ENCODE results near the gene RBCK1. TPM values are rescaled to one million over a fixed set of nuclear protein-coding genes. Genes with fewer than 3 reads are reported as not detected.

Gene RBCK1
- total and polyA plus RNA-seq, 10 of the 15 experiments (the other 5 are each of a cell fraction or from before 2014, with no cell fraction given), result 14.1 to 99.7 (median 76.0) TPM

GRCh38 chr20:432677-433299 is 24.7 kb downstream of the RBCK1 start:
- Histone ChIP-seq H2AFZ (ENCODE audit: control insufficient read depth, low read depth, low read length) (no peak overlapping the region), H3K27ac (ENCODE audit: control insufficient read depth, insufficient read depth) (peak overlapping the region; percentile 92), H3K36me3 (ENCODE audit: control insufficient read depth in 2 of 2, insufficient read depth in 2 of 2, low read length in 1 of 2) (peaks cover 17 to 28% of the 10 kb centered on the region in 2 experiments), H3K4me3 (no peak overlapping the region), H3K9me3 (replicated peaks; ENCODE audit: control insufficient read depth, insufficient read depth, low read length) (no peaks in the 10 kb centered on the region), H3K4me1 (ENCODE audit: control insufficient read depth, insufficient read depth, low read length) (peaks cover 25% of the 10 kb centered on the region), H3K27me3 (replicated peaks in 1 of 2; ENCODE audit: control insufficient read depth in 2 of 2, insufficient read depth in 2 of 2, low read length in 1 of 2) (no peaks in the 10 kb centered on the region), H3K4me2 (ENCODE audit: control insufficient read depth, insufficient read depth) (peak overlapping the region; percentile 72), H4K20me1 (ENCODE audit: control insufficient read depth, insufficient read depth) (no peaks in the 10 kb centered on the region), H3K9ac (ENCODE audit: control insufficient read depth, insufficient read depth, low read length) (no peak overlapping the region; the same call in 1 of the 2 replicates), H3K79me2 (ENCODE audit: control insufficient read depth, insufficient read depth, low read length) (no peaks in the 10 kb centered on the region)
- ChIA-PET SMC1A (ENCODE audit: uncharacterized antibody, unreplicated experiment) (interaction anchor here (1.0 to 1.3 kb wide), 3 partner anchors 22 to 59 kb away, joined by 3 read pairs; no protein-coding TSS in a partner anchor), CTCF (interaction anchor here (1.0 to 3.8 kb wide), 5 partner anchors 13 to 78 kb away, joined by 3 to 21 read pairs (median 6); no protein-coding TSS in a partner anchor), POLR2A (interaction anchor here (1.0 to 2.1 kb wide), 4 partner anchors 20 to 104 kb away, joined by 3 to 7 read pairs (median 3); partner anchors contain the start of gene TRIB3), RAD21 (ENCODE audit: unreplicated experiment) (interaction anchor here (0.8 to 1.8 kb wide), 3 partner anchors 25 to 129 kb away, joined by 3 to 10 read pairs (median 3); no protein-coding TSS in a partner anchor)
- WGBS (ENCODE audit: insufficient coverage, insufficient replicate concordance, low lambda C conversion rate, missing lambda C conversion rate), result 69% methylated on average over 11 of the region's 11 CpGs
- intact Hi-C loops (cut with micrococcal nuclease; ENCODE audit: unreplicated experiment), result no loop called here
- no peak for DNase-seq (ENCODE audit: low read depth, low spot score)
- no TSS peak for BruUV-seq (replicated peaks)
- in situ Hi-C loops (cut with MboI), result no loop called here
- FAIRE-seq, result no peak
- no peak for TF ChIP-seq SUZ12 (IDR thresholded peaks at IDR 0.05; ENCODE audit: unreplicated experiment)
- 0 out of 2 replicates have a peak, but pooled peaks have one; percentile 25 for TF ChIP-seq POLR2A (IDR thresholded peaks at IDR 0.05; ENCODE audit: low read depth, low read length)
- ATAC-seq, result no peak

GRCh38 chr20:433300-433975 is 25.3 kb downstream of the RBCK1 start:
- FAIRE-seq (peak; percentile 98), DNase-seq (ENCODE audit: low read depth, low spot score) (peak; percentile 86), ATAC-seq (peak; percentile 91)
- ChIA-PET SMC1A (ENCODE audit: uncharacterized antibody, unreplicated experiment) (interaction anchor here (1.0 to 1.1 kb wide), 2 partner anchors 27 to 60 kb away, joined by 3 read pairs; no protein-coding TSS in a partner anchor), CTCF (interaction anchor here (0.5 to 3.8 kb wide), 7 partner anchors 12 to 93 kb away, joined by 3 to 21 read pairs (median 3); no protein-coding TSS in a partner anchor), RAD21 (ENCODE audit: unreplicated experiment) (interaction anchor here (0.8 to 1.5 kb wide), 2 partner anchors 25 to 129 kb away, joined by 3 read pairs; no protein-coding TSS in a partner anchor), POLR2A (interaction anchor here (1.0 to 2.1 kb wide), 4 partner anchors 21 to 103 kb away, joined by 3 to 7 read pairs (median 3); partner anchors contain the start of gene TRIB3)
- Histone ChIP-seq H4K20me1 (ENCODE audit: control insufficient read depth, insufficient read depth) (no peaks in the 10 kb centered on the region), H2AFZ (ENCODE audit: control insufficient read depth, low read depth, low read length) (peak overlapping the region; percentile 83), H3K27ac (ENCODE audit: control insufficient read depth, insufficient read depth) (peak overlapping the region; percentile 92), H3K27me3 (replicated peaks in 1 of 2; ENCODE audit: control insufficient read depth in 2 of 2, insufficient read depth in 2 of 2, low read length in 1 of 2) (no peaks in the 10 kb centered on the region), H3K4me3 (peak overlapping the region; percentile 30; the same call in 1 of the 2 replicates), H3K36me3 (ENCODE audit: control insufficient read depth in 2 of 2, insufficient read depth in 2 of 2, low read length in 1 of 2) (peaks cover 20 to 23% of the 10 kb centered on the region in 2 experiments; a peak in 3 of 4 replicates), H3K79me2 (ENCODE audit: control insufficient read depth, insufficient read depth, low read length) (no peaks in the 10 kb centered on the region), H3K4me1 (ENCODE audit: control insufficient read depth, insufficient read depth, low read length) (peaks cover 32% of the 10 kb centered on the region), H3K4me2 (ENCODE audit: control insufficient read depth, insufficient read depth) (peak overlapping the region; percentile 72), H3K9me3 (replicated peaks; ENCODE audit: control insufficient read depth, insufficient read depth, low read length) (no peaks in the 10 kb centered on the region), H3K9ac (ENCODE audit: control insufficient read depth, insufficient read depth, low read length) (peak overlapping the region; percentile 69)
- under 1% methylated on average over 12 of the region's 12 CpGs for WGBS (ENCODE audit: insufficient coverage, insufficient replicate concordance, low lambda C conversion rate, missing lambda C conversion rate)
- in situ Hi-C loops (cut with MboI), result no loop called here
- BruUV-seq (replicated peaks), result no TSS peak
- intact Hi-C loops (cut with micrococcal nuclease; ENCODE audit: unreplicated experiment), result no loop called here
- no peak for TF ChIP-seq ZZZ3 (IDR thresholded peaks at IDR 0.05; ENCODE audit: control insufficient read depth, insufficient read length, low read depth)
- TF ChIP-seq BRCA1 (IDR thresholded peaks at IDR 0.05; ENCODE audit: low read depth, low read length), result no peak
- TF ChIP-seq SMAD5 (IDR thresholded peaks at IDR 0.05; ENCODE audit: low read depth), result no peak; the same call in 1 of the 2 replicates
- TF ChIP-seq HDGF (IDR thresholded peaks at IDR 0.05), result no peak; the same call in 1 of the 2 replicates
- peak in 1 of 2 experiments; percentile 41; a peak in 1 of 4 replicates for TF ChIP-seq EP300 (IDR thresholded peaks at IDR 0.05; ENCODE audit: borderline replicate concordance in 1 of 2, control insufficient read depth in 1 of 2, low read depth in 2 of 2, low read length in 2 of 2)
- no peak for TF ChIP-seq POLR2AphosphoS2 (IDR thresholded peaks at IDR 0.05; ENCODE audit: low read depth, low read length)
- TF ChIP-seq E4F1 (IDR thresholded peaks at IDR 0.05; ENCODE audit: borderline replicate concordance, partially characterized antibody), result peak; percentile 21
- TF ChIP-seq NRF1 (conservative IDR thresholded peaks at IDR 0.05; ENCODE audit: low read depth, low read length), result no peak
- TF ChIP-seq BHLHE40 (IDR thresholded peaks at IDR 0.05; ENCODE audit: borderline replicate concordance in 1 of 2, low read depth in 2 of 2, low read length in 1 of 2), result peak in 1 of 2 experiments; percentile 13; a peak in 1 of 4 replicates
- no peak for TF ChIP-seq SREBF1 (IDR thresholded peaks at IDR 0.05; ENCODE audit: low read length)

All from GM12878 (cell line).